ENCODE data around the gene SRP9. TPM values are rescaled to one million over a fixed set of nuclear protein-coding genes. Genes with fewer than 3 reads are reported as not detected.
"Not testable (repeated sequence)": the region's sequence is repeated elsewhere in the genome, so short reads cannot be mapped to it uniquely, and the experiment has no call there.

Gene SRP9
- total RNA-seq, 1 donor from 2014 or later: 344 TPM

GRCh38 chr1:225806249-225806648, 28.6 kb downstream of the SRP9 start:
- H3K27me3 ChIP-seq (ENCODE audit: control insufficient read depth, insufficient read depth, low read length): no peaks in the 10 kb centered on the region
- H3K36me3 ChIP-seq (ENCODE audit: control insufficient read depth, insufficient read depth, low read length): no peaks in the 10 kb centered on the region
- no peak overlapping the region for H3K4me3 ChIP-seq (ENCODE audit: low read depth, low read length)
- no peak for TF ChIP-seq CTCF (IDR thresholded peaks at IDR 0.05; ENCODE audit: insufficient read depth, low read length, poor library complexity, severe bottlenecking)
- no peak for DNase-seq (ENCODE audit: low read depth)

GRCh38 chr1:225806736-225807135, 29.1 kb downstream of the SRP9 start:
- H3K4me3 ChIP-seq (ENCODE audit: low read depth, low read length); H3K27me3 ChIP-seq (ENCODE audit: control insufficient read depth, insufficient read depth, low read length); DNase-seq (ENCODE audit: low read depth); H3K36me3 ChIP-seq (ENCODE audit: control insufficient read depth, insufficient read depth, low read length): not testable (repeated sequence)

GRCh38 chr1:225808136-225808535, 30.5 kb downstream of the SRP9 start:
- Histone ChIP-seq H3K27me3 (ENCODE audit: control insufficient read depth, insufficient read depth, low read length) (no peaks in the 10 kb centered on the region), H3K4me3 (ENCODE audit: low read depth, low read length) (no peak overlapping the region), H3K36me3 (ENCODE audit: control insufficient read depth, insufficient read depth, low read length) (no peaks in the 10 kb centered on the region)
- no peak for DNase-seq (ENCODE audit: low read depth)
- no peak for TF ChIP-seq CTCF (IDR thresholded peaks at IDR 0.05; ENCODE audit: insufficient read depth, low read length, poor library complexity, severe bottlenecking)

- Histone ChIP-seq H3K4me3 (ENCODE audit: low read depth, low read length) (peak within 1 kb of the TSS; percentile 82), H3K27me3 (ENCODE audit: control insufficient read depth, insufficient read depth, low read length) (no peaks in the 10 kb centered on the region), H3K36me3 (ENCODE audit: control insufficient read depth, insufficient read depth, low read length) (no peaks in the 10 kb centered on the region)
- TF ChIP-seq CTCF (IDR thresholded peaks at IDR 0.05; ENCODE audit: insufficient read depth, low read length, poor library complexity, severe bottlenecking): peak; percentile 34
- peak; percentile 57 for DNase-seq (ENCODE audit: low read depth)
Observed at GRCh38 chr1:225809842-225810578, 32.4 kb downstream of the SRP9 start, which contains the start of gene EPHX1. Gene EPHX1 (plus strand): TSS chr1:225810124. CDS start chr1:225828730, 18,606 bp downstream.

GRCh38 chr1:225810579-225811538, 33.2 kb downstream of the SRP9 start:
- peak overlapping the region; percentile 82 for H3K4me3 ChIP-seq (ENCODE audit: low read depth, low read length)
- DNase-seq (ENCODE audit: low read depth); H3K36me3 ChIP-seq (ENCODE audit: control insufficient read depth, insufficient read depth, low read length); H3K27me3 ChIP-seq (ENCODE audit: control insufficient read depth, insufficient read depth, low read length): not testable (repeated sequence)

- peak; percentile 43 for TF ChIP-seq CTCF (IDR thresholded peaks at IDR 0.05; ENCODE audit: insufficient read depth, low read length, poor library complexity, severe bottlenecking)
- no peak for DNase-seq (ENCODE audit: low read depth)
- no peak overlapping the region for H3K4me3 ChIP-seq (ENCODE audit: low read depth, low read length)
- no peaks in the 10 kb centered on the region for H3K27me3 ChIP-seq (ENCODE audit: control insufficient read depth, insufficient read depth, low read length)
- no peaks in the 10 kb centered on the region for H3K36me3 ChIP-seq (ENCODE audit: control insufficient read depth, insufficient read depth, low read length)
Observed at GRCh38 chr1:225811622-225812487, 34.2 kb downstream of the SRP9 start.
